ENCODE results near the gene MYBPH.
A peak's percentile ranks its signal among the peaks of the same experiment; 100 is the strongest.

MYBPH gene

GRCh38 chr1:203153051-203153988, 22.3 kb downstream of the MYBPH start:
- in situ Hi-C loops (cut with HindIII; ENCODE audit: low pct_unique_long_range_greater_than_20kb, low sequenced_read_pairs), result no loop called here
- no peak for DNase-seq (ENCODE audit: low read depth in 1 of 2, low spot score in 1 of 2)
- TF ChIP-seq JUND (IDR thresholded peaks at IDR 0.05; ENCODE audit: low read depth), result no peak

- TF ChIP-seq JUND (IDR thresholded peaks at IDR 0.05; ENCODE audit: low read depth), result no peak
- peak in 1 of 2 experiments; percentile 25 for DNase-seq (ENCODE audit: low read depth in 1 of 2, low spot score in 1 of 2)
- in situ Hi-C loops (cut with HindIII; ENCODE audit: low pct_unique_long_range_greater_than_20kb, low sequenced_read_pairs), result no loop called here
These were observed 23.2 kb downstream of the MYBPH start for GRCh38 chr1:203152158-203153034.

GRCh38 chr1:203151362-203152157, 24.1 kb downstream of the MYBPH start:
- TF ChIP-seq JUND (IDR thresholded peaks at IDR 0.05; ENCODE audit: low read depth), result no peak
- in situ Hi-C loops (cut with HindIII; ENCODE audit: low pct_unique_long_range_greater_than_20kb, low sequenced_read_pairs), result no loop called here
- no peak for DNase-seq (ENCODE audit: low read depth in 1 of 2, low spot score in 1 of 2)

GRCh38 chr1:203150511-203151297, 24.9 kb downstream of the MYBPH start:
- TF ChIP-seq JUND (IDR thresholded peaks at IDR 0.05; ENCODE audit: low read depth), result no peak
- no peak for DNase-seq (ENCODE audit: low read depth in 1 of 2, low spot score in 1 of 2)
- in situ Hi-C loops (cut with HindIII; ENCODE audit: low pct_unique_long_range_greater_than_20kb, low sequenced_read_pairs), result no loop called here

GRCh38 chr1:203149188-203149840, 26.3 kb downstream of the MYBPH start:
- in situ Hi-C loops (cut with HindIII; ENCODE audit: low pct_unique_long_range_greater_than_20kb, low sequenced_read_pairs), result no loop called here
- DNase-seq (ENCODE audit: low read depth in 1 of 2, low spot score in 1 of 2), result no peak
- TF ChIP-seq JUND (IDR thresholded peaks at IDR 0.05; ENCODE audit: low read depth), result no peak

GRCh38 chr1:203148579-203148978, 27.0 kb downstream of the MYBPH start:
- no peak for DNase-seq (ENCODE audit: low read depth in 1 of 2, low spot score in 1 of 2)
- in situ Hi-C loops (cut with HindIII; ENCODE audit: low pct_unique_long_range_greater_than_20kb, low sequenced_read_pairs), result no loop called here
- TF ChIP-seq JUND (IDR thresholded peaks at IDR 0.05; ENCODE audit: low read depth), result no peak

GRCh38 chr1:203148127-203148526, 27.5 kb downstream of the MYBPH start:
- in situ Hi-C loops (cut with HindIII; ENCODE audit: low pct_unique_long_range_greater_than_20kb, low sequenced_read_pairs), result no loop called here
- TF ChIP-seq JUND (IDR thresholded peaks at IDR 0.05; ENCODE audit: low read depth), result no peak
- DNase-seq (ENCODE audit: low read depth in 1 of 2, low spot score in 1 of 2), result peak; percentile 76 to 78

GRCh38 chr1:203147376-203147775, 28.2 kb downstream of the MYBPH start:
- in situ Hi-C loops (cut with HindIII; ENCODE audit: low pct_unique_long_range_greater_than_20kb, low sequenced_read_pairs), result no loop called here
- TF ChIP-seq JUND (IDR thresholded peaks at IDR 0.05; ENCODE audit: low read depth), result no peak
- DNase-seq (ENCODE audit: low read depth in 1 of 2, low spot score in 1 of 2), result no peak

GRCh38 chr1:203146537-203146936, 29.1 kb downstream of the MYBPH start:
- no peak for DNase-seq (ENCODE audit: low read depth in 1 of 2, low spot score in 1 of 2)
- no peak for TF ChIP-seq JUND (IDR thresholded peaks at IDR 0.05; ENCODE audit: low read depth)
- in situ Hi-C loops (cut with HindIII; ENCODE audit: low pct_unique_long_range_greater_than_20kb, low sequenced_read_pairs), result no loop called here

- TF ChIP-seq JUND (IDR thresholded peaks at IDR 0.05; ENCODE audit: low read depth), result no peak
- in situ Hi-C loops (cut with HindIII; ENCODE audit: low pct_unique_long_range_greater_than_20kb, low sequenced_read_pairs), result no loop called here
These were observed 29.6 kb downstream of the MYBPH start for GRCh38 chr1:203146042-203146369.

GRCh38 chr1:203145321-203146041, 30.1 kb downstream of the MYBPH start:
- in situ Hi-C loops (cut with HindIII; ENCODE audit: low pct_unique_long_range_greater_than_20kb, low sequenced_read_pairs), result no loop called here
- TF ChIP-seq JUND (IDR thresholded peaks at IDR 0.05; ENCODE audit: low read depth), result no peak
- DNase-seq (ENCODE audit: low read depth in 1 of 2, low spot score in 1 of 2), result peak in 1 of 2 experiments; percentile 36

More at GRCh38 chr1:203146042-203146369, 29.6 kb downstream of the MYBPH start:
- DNase-seq (ENCODE audit: low read depth in 1 of 2, low spot score in 1 of 2), result no peak

Data from T47D (cell line).